Activated CD4-positive, alpha-beta T cell treated with anti-CD3 and anti-CD28 coated beads, Interleukin-2, amount 50 U/mL, for 4 hours (primary cell): ENCODE measurements around the gene HSPB6.
A peak's percentile ranks its signal among the peaks of the same experiment; 100 is the strongest.

ENCODE experiments used
- DNase-seq, 2 experiments: peaks; one replicate each; pipeline ENCODE4 v3.0.0-alpha.2; 2020

Gene HSPB6

DNA sequence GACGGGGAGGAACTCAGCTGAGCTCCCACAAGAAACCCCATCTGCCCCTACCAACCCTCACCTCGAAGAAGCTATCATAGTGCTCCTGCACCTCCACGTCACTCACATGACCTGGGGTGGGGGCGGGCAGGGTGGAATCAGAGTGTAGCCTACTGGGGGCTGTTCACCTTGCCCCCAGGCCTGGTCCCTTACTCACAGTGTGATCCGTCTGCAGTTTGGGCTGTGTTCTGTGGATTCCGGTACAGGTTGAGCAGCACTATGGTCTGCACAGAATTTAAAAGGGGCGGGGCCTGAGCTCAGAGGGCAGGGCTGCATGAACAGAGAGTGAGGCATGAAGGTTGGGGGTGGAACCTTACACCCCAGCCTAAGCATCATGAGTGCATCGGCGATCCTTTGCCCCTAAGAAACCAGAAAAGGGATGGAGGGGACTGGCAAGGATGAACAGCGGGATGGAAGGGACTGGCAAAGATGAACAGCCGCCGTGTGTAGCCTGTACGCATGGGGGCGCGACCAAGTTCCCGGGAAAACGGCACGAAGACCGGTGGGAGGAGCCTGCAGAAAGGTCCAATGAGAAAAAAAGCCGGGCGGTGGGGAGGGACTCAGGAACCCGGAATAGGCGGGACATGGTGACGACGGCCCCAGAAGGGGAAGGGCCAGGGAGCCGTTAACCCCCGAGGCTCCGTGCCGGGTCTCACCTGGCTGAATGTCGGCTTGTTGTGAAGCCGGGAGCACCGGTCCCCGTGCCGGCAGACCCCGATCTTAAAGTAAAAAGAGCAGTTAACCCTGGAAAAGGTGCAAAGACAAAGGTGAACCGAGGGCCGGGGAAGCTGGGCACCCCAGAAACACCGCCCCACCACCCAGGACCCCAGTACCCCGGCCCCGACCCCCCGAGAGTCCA is 12.2 kb downstream of the HSPB6 start:
- DNase-seq, result peak; percentile 92

DNA sequence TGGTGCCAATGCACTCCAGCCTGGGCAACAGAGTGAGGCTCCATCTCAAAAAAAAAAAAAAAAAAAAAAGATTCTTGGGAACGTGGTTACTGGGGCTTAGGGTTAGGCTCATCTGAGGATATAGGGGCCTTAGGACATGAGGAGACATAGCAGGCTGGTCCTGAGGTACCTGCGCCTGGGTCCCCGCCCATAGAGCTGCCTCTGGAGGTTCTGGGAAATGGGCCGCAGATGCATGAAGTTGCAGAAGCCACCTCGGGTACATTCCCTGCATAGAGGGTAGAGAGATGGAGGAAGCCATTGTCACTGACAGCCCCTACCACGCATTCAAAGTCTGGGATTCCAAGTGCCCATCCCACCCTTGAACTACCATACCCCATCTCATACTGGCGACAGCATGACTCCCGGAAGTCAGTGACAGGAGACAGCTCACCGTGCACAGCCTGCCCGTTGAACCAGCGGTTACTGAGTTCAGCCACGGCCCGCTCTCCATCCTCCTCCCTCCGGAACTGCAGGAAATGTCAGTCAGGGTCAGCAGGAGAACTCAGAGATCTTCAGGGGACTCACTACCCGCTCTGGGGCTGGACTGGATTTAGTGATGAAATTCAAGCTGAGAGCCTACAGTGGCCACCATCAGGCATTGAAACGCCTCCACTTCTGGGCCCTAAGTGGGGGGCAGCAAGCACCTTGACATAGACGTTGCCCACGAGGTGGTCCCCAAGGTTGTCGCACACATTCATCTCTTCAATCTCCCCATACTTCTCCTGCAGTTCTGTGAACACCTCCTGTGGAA is 13.0 kb downstream of the HSPB6 start:
- DNase-seq, result no peak

DNA sequence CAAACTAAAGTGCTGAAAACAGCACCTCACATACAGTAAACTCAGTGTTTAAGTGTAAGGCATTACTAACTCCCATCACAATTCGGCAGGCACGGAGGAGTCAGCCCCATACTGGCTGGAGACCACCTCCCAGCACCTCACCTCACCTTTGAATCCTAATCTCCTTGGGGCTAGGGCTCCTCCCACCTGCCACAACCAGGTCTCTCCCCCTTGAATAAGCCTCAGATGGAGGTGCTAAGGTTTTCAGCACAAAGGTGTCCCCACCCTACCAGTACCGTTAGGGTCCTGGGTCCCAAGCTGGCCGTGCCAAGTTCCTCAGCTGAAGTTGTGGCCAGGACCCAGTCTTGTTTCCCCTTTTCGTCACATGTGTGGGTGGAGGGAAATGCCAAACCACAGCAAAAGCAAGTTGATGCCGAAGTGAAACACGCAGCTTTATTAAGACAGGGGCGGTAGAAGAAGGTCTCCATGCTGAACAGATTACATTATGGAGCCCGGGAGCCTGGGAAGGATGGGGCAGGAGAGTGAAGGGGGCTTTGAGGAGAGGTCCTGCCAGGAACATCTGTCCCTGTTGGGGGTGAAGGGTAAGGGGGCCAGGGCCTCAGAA is 14.6 kb downstream of the HSPB6 start, which contains the start of gene IGFLR1:
Gene IGFLR1, minus strand, starts transcription at position 332 of the 604 bp plus-strand sequence. CDS start 1,272 bp downstream, outside the sequence.
- peak; percentile 54 to 68 for DNase-seq

DNA sequence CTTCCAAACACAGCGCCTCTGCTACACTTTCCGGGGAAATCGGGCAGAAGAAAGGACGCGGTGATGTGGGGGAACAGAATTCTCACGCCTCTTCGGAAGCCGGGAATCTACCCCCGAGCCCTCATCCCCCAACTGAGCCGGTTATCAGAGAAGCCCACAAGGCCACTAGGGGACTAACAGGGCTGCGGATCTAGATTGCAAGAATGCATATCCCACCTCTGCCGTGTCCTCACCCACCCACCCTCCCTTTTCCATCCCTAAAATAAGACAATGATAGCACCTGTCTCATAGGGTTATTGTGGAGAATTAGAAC is 15.7 kb downstream of the HSPB6 start:
- DNase-seq, result no peak

DNA sequence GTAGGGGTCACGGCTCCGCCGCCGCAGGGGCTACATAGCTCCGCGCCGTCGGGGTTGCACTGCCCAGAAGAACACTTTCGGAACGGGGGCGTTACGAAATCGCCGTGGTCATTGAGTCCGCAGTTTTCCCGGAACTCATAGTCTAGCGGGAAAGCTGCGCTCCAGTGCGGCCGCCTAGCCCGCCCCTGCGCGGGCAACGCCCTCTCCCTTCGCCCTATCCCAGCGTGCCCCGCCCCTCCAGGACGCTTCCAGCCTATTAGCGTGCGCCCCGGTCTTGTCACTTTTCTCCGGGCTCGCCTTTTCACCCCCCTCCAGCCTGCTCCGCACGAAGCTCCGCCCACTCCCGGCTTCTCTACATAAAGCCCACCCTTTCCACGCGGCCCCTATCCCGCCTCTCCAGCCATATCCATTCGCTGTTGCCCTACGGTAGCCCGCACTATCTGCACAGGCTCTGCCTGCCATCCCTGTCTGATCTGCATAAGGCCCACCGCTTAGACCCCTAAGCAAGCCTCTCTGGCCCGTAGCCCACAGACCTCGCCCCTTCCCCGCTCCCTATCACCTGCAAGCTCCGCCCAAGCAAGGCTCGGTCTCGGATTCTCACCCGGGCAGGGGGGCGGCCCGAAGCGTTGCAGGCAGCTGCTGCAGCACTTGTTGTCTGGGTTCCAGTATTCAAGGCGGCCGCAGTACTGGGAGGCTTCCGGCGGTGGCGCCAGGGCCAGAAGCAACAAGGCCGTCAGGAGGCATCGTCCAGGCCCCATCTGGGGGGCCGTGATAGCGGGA is 16.2 kb downstream of the HSPB6 start:
- DNase-seq, result peak; percentile 91 to 92

DNA sequence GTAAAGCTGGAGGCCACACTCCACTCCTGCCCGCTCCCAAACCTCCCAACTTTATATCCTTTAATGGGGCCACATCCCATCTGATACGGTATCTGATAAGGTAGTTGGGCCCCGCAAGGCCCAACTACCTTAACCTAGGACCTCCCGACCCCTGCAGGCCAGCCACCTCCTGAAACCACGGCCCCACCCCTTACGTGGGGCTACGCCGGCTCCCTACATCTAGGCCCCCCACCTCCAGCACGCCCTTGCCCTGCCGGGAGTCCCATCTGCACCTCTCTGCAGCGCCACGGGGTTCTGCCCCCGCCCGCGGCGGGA is 16.8 kb downstream of the HSPB6 start:
- no peak for DNase-seq

DNA sequence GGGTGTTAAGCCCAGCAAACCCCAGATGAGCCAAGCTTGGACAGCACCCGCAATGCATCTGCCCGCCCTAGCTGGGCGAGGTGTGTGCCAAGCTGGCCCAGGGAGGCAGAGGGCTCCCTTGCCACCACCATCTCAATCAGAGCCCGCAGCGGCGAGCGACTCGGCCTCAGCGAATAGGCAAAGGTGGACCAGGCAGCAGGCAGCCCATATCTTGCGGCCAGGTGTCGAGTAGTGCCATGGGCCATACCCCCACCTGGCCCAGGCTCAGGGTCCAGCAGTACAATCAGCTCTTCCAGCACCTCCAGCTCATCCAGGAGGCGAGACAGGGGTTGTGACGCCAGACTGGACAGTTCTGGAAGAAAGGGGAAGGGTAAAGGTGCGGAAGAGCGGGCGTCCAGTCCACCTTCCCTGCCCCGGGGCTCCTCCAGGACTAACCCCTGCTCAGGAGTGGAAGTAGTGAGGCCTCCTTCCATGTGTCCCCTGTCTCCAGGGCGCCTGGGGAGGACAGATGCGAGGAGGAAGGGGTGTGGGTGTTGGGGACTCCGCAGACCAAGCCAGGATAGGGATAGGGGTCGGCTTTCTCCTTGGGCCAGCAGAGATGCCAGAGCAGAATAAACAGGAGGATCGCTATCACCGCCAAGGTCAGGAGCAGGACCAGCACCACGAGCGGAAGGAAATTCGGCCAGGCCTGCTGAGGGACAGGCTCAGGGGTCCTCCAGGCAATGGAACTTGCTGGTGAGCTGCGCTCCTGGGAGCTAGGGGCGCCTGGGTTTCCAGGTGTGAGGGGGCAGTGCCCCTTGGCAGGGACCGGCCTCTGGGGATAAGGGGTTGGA is 17.3 kb downstream of the HSPB6 start:
- no peak for DNase-seq

DNA sequence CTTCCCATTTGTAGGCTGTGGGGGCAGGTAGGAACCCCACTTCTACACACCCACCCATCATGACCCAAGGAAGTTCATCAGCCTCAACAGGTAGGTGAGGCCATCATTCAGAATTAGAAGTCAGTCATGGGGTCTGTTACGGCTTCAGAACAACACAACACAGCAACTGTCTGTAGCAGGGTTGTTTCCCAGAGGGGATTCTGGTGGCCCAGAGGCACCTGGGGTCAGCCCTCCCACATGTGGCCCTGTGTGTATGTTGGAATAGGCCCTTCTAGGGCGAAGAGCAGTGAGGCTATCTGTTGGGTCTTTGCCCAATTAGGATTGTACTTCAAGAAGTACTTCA is 18.0 kb downstream of the HSPB6 start:
- no peak for DNase-seq

DNA sequence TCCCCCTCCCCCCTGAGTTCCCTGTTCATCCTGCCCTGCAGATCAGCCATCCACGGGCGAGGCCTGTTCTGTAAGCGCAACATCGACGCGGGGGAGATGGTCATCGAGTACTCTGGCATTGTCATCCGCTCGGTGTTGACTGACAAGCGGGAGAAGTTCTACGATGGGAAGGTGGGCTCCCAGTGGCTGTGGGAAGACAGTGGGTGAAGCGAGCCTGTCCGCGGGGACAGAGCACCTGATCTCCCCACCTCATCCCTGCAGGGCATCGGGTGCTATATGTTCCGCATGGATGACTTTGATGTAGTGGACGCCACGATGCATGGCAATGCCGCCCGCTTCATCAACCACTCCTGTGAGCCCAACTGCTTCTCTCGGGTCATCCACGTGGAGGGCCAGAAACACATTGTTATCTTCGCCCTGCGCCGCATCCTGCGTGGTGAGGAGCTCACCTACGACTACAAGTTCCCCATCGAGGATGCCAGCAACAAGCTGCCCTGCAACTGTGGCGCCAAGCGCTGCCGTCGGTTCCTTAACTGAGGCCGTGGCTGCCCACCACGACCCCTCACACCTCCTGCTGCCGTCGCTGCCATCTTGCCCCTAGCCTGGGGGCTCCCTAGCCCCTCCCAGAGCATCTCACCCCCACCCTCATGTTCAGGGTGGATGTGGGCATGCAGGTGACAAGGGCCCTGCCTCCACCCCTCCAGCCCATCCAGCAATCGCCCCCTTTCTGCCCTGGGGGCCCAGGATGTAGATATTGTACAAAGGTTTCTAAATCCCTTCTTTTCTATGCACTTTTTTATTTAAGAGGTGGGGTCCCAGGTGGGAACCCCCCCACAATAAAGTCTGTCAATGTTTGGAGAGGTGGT is 18.6 kb downstream of the HSPB6 start:
- no peak for DNase-seq

DNA sequence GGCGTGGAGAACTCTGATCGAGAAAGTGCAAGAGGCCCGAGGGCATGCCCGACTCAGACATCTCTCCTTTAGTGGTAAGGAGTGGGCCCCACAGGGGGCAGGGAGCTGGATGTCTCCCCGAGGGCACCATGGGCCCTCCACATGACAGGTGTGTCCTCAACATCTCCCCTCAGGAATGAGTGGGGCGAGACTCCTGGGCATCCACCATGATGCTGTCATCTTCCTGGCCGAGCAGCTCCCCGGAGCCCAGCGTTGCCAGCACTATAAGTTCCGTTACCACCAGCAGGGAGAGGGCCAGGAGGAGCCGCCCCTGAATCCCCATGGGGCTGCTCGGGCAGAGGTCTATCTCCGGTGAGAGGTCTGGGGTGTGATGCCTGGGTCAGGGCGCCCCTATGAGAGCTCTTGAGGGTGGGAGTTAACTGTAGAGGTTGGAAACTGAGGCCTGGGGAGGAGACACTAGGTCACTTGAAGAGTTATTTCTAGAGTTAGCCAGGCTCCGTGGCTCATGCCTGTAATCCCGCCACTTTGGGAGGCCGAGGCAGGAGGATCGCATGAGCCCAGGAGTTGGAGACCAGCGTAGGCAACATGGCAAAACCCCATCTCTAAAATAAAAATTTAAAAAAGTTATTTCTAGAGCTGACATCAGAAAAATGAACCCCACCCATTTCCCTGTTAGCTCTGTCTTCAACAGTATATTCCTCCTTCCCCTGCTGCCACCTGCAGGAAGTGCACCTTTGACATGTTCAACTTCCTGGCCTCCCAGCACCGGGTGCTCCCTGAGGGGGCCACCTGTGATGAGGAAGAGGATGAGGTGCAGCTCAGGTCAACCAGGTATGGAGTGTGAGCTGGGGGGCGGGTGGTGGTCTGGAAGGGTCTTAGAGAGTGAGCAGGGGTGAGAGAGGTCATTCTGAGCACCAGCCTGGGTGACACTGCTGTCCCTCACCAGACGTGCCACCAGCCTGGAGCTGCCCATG is 19.6 kb downstream of the HSPB6 start:
- no peak for DNase-seq

DNA sequence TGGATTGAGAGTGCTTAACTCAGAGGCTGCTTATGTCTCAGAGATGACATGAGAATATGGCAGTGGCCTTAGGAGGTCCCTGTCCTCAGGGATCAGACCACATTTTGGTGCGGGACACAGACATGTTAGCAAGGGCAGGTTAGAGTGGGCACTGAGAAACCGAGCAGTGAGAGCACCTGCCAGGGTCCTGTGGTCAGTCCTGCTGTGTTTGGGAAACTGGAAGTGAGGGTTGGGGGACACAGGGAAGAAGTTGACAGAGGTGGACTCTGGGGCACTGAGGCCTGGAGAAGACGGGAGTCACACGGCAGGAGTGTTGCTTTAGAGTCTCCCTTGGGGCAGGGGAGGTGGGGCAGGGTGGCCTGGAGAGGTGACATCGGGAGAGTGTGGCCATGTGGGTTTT is 21.9 kb downstream of the HSPB6 start:
- DNase-seq, result no peak

DNA sequence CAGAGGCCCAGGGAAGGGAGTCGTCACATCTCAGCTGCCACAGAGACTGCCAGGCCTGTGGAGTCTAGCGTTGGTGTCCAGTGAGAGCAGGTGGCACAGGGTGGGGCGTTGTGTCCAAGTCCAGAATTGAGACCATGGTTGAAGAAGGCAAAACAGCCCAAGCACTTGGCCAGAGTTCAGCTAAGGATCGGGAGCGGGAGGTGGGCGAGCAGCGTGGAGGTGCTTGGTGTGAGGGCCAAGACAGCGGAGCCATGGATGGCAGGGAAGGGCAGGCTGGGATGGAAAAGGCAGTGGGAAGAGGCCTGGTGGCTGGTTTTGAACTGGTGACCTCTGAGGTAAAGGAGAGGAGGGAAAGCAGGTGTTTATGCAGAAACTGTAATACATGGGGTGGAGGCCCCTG is 22.6 kb downstream of the HSPB6 start:
- DNase-seq, result no peak

DNA sequence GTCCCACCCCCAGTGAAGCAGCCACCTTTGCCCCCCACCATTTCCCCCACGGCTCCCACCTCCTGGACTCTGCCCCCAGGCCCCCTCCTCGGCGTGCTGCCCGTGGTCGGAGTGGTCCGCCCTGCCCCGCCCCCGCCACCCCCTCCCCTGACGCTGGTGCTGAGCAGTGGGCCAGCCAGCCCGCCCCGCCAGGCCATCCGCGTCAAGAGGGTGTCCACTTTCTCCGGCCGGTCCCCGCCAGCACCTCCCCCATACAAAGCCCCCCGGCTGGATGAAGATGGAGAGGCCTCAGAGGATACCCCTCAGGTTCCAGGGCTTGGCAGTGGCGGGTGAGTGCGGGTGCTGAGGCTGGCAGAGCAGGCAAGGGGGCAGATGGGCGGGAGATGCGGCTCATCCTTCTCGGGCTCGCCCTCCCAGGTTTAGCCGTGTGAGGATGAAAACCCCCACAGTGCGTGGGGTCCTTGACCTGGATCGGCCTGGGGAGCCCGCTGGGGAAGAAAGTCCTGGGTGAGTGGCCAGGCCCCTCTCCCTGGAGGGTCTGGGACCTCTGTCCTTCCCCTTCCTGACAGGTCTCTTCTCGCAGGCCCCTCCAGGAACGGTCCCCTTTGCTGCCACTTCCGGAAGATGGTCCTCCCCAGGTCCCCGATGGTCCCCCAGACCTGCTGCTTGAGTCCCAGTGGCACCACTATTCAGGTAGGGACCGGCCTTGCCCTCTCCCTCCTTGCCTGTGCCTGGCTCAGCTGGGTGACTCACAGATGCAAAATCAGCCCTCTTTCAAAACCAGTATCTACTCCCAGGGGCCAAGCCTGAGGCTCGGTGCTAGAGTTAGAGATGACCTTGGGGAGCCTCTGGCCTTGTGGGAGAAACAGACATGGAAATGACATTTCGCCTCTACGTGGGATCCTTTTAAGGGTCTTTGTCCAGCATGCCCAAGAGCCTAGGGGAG is 23.4 kb downstream of the HSPB6 start:
- no peak for DNase-seq

DNA sequence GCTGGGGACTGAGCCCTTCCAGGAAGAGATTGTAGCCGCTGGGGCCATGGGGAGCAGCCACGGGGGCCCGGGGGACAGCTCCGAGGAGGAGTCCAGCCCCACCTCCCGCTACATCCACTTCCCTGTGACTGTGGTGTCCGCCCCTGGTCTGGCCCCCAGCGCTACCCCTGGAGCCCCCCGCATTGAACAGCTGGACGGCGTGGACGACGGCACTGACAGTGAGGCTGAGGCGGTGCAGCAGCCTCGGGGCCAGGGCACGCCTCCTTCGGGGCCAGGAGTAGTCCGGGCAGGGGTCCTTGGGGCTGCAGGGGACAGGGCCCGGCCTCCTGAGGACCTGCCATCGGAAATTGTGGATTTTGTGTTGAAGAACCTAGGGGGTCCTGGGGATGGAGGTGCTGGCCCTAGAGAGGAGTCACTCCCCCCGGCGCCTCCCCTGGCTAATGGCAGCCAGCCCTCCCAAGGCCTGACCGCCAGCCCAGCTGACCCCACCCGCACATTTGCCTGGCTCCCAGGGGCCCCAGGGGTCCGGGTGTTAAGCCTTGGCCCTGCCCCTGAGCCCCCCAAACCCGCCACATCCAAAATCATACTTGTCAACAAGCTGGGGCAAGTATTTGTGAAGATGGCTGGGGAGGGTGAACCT is 24.2 kb downstream of the HSPB6 start:
- DNase-seq, result no peak

DNA sequence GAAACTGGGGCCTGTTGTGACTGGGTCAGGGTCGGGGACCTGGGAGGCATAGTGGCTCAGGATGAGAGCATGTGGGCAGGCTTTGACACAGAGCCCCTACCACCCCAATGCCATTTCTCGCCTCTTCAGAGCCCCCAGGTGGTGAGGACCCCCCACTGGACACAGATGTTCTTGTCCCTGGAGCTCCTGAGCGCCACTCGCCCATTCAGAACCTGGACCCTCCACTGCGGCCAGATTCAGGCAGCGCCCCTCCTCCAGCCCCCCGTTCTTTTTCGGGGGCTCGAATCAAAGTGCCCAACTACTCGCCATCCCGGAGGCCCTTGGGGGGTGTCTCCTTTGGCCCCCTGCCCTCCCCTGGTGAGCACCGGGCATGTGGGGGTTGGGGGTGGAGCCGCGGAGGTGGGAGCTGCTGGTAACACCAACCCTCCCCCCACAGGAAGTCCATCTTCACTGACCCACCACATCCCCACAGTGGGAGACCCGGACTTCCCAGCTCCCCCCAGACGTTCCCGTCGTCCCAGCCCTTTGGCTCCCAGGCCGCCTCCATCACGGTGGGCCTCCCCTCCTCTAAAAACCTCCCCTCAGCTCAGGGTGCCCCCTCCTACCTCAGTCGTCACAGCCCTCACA is 24.9 kb downstream of the HSPB6 start:
- no peak for DNase-seq

DNA sequence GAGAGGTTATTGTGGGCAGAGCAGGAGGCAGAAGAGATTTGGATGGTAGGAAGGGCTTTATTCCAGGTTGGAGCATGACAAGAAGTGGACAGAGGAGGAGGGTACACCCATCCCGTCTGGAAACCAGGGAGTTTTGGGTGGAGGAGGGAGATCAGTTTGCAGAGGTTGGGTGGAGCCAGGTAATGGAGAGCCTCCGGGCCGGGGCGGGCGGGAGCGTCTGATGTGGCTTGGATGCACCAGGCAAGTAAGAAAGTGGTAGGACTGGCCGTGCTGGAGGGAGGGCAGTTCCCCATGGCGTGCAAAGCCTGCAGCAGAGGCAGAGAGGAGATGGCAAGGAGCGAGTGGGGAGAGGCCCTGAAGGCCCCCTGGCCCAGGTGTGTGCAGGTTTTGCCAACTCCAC is 25.5 kb downstream of the HSPB6 start:
- DNase-seq, result no peak

DNA sequence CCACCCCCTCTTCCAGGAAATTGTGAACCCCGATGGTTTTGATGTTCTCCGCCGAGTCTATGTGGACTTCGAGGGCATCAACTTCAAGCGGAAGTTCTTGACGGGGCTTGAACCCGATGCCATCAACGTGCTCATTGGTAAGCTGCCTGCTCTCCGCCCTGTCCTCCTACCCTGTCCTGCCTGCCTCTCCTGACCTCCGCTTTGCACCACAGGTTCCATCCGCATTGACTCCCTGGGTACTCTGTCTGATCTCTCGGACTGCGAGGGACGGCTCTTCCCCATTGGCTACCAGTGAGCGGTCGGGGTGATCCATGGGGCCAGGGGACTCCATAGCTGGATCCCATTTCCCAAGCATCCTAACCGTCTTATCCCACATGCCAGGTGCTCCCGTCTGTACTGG is 26.5 kb downstream of the HSPB6 start:
- no peak for DNase-seq

DNA sequence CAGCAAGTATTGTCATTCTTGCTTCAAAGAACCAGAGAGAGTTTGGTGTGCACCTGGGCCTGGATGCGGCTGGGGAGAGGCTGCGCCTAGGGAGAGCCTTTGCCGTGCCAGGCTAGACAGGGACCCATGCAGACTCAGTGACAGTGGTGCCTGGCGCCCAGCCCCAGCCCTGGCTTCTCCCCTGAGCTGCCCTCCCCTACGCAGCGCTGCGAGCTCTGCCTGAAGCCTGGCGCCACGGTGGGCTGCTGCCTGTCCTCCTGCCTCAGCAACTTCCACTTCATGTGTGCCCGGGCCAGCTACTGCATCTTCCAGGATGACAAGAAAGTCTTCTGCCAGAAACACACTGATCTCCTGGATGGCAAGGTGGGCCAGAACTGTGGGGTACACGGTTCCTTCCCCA is 27.1 kb downstream of the HSPB6 start:
- no peak for DNase-seq
